GM18499 (cell line): ENCODE measurements around the gene JAKMIP2.
"Not testable (repeated sequence)": the region's sequence is repeated elsewhere in the genome, so short reads cannot be mapped to it uniquely, and the experiment has no call there.

Source experiments
- ATAC-seq: cut with Tn5 transposase; IDR thresholded peaks from one replicate; pipeline ENCODE4 v1.9.1; 2021; ENCODE audit warnings: moderate number of reproducible peaks; ENCODE audit not compliant: insufficient read depth, unreplicated experiment

Gene JAKMIP2

DNA sequence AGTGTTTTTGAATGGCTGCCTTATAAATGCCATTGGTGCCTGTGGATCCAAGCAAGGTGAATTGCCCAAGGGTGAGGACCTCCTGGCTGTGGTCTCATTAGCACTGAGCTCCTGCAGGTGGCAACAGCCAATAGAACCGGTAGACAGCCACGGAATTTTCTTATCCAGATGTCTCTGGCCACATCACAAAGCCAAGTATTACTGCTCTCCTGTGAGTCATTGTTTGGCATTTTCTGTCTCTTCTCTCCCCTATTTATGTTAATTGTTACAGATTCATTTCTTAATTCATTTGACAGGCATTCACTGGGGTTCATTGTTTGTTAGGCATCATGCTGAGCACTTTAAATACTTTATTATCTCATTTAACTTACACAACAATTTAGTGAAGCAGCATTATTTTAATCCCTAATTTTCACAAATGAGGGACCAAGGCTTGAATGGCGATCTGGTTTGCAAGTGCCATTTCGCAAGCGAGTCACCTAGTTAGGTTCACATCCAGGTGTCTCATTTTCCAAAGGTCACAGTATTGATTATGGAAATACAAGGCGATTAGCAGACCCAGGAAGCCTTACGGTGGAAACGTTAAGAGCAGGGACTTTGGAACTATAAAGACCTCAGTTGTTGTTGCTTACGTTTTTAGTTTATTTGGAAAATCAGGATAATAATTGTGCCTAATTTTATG, 214.5 kb downstream of the JAKMIP2 start:
- ATAC-seq, result no peak

DNA sequence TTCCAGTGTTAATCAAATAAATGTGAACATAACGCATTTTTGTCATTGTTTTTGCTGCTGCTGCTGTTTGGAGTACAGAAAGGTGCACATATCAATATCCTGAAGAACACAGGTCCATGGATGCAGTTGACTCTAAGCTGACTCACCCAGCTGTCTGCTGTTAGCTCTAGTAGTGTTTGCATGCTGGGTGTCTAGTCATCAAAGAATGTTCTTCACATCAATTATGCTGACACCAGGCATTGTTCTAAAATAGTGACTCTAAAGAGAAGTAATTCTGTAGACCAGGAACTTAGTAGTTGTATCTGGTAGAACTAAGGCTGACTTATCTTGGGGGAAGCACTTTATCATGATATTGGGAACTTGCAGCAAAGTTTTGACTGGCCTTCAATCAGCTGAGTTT, 217.0 kb downstream of the JAKMIP2 start:
- no peak for ATAC-seq

DNA sequence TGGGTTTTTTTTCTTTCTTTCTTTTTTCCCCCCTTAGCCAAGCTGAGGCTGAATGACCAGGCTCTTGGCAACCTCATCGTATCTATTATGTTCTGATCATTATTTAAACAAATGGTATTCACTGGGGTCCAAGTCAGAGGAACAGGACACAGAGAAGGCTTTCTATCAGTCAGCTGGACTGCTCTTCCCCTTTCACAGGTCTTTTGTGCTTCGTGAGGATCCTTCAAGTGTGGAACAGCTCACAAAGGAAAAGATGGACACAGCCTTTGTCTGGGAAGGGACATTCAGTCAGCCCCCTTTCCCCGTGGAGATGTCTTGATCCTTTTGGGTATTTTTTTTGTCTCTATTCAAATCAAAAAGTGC, 218.4 kb downstream of the JAKMIP2 start:
- no peak for ATAC-seq

DNA sequence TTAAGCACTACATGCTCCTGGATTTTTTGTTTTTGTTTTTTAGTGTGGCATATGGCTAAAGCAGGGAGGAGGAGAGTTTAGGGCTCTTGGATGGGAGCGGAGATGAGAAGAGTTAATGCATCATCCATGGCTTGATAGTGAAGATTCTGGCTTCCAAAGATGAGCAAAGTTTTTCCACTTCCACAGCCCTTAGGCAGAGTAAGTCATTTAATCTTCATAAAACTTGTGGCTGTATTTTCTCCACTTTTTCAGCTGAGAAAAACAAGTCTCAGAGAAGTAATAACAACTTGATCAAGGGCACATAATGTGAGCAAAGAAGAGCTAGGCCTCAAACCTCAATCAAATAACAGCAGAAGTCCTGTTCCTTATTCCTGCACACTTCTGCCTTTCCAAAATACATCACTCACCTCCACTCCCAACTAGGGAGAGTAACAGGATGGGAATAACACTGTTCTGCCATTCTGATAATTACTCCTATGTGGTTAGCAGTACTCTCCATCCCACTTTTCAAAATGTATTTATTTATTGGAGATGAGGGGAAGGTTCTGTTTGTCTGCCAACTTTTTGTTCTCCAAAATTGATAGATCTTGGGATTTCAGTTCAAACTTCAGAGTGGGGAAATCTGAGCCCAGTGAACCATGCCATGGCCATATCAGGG, 218.9 kb downstream of the JAKMIP2 start:
- ATAC-seq, result no peak

DNA sequence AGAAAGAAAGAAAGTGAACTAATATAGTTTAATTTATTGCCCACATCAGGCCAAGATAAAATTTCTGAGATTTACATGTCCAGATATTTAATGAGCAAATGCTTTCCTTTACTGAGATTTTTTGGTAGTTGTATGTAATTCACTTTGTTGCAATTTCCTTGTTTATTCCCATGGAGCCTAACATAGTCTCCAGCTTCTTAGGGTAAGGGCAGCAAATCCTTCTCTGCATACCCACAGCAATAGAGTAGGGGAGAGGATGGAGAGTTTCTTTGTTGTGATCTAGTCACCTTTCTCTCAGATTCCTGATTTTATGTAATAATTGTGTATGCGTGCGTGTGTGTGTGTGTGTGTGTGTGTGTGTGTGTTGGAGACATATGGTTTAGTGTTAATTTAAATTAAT, 221.1 kb downstream of the JAKMIP2 start:
- ATAC-seq, result no peak

DNA sequence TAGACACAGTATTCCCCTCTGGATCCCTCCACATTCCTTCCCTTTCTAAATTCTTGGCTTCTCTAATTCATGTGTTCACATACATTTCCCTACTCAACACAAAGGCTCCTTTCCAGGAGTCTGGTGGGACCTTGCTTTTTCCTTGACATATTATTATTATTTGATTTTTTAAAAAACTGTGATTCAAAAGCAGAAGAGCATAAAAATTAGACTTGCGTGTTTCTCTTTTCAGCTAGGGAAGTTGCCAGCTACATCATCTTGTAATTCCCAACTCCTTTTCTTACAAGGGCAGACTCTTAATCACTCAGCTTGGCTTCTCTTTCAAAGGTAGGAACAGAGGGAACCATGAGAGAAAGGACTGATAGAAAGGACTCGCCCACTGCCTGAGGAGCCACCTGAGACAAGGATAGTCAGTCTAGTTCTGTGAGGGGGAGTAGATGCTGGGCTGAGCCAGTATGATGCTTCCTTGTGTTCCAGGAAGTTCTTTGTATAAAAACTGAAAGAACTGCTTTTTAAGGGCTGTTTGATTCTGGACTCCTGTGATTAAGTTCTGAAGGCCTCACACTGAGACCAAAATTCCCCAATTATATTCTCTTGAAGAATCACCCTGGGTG, 221.7 kb downstream of the JAKMIP2 start:
- ATAC-seq, result no peak

DNA sequence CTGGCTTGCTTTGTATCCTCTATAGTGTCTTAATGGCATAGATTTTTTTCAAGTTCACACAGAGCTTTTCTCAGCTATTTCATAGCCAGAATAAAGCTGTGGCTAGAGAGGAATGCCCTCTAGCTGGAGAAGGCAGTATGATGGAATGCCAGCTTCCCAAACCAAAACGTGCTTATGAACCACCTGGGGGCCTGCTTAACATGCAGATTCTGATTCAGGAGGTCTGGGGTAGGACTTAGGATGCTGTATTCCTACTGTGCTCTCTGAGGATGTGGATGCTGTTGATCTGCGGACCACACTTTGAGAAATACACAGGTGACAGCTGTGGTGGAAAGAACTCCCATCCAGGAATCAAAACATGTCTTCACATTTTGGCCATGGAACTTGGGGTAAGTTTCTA, 222.8 kb downstream of the JAKMIP2 start:
- no peak for ATAC-seq

DNA sequence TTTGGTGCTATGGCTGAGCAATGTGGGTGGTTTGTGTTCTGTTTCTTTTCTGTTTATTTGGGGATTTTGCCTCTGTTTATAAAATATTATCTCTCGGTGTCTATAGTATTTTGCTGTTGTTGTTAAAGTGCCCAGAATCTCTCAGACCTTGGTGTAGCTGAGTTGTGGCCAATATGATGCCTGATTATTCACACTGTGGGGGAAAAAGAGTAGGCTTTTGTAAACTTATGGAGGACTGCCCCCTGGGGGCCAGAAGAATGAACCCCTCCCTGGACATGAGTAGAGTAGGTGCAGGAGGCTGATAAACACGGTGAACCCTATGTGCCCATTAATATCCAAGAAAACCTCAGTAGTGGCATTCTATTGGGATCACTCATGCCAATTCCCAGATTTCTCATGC, 223.7 kb downstream of the JAKMIP2 start:
- peak; percentile 55 for ATAC-seq

DNA sequence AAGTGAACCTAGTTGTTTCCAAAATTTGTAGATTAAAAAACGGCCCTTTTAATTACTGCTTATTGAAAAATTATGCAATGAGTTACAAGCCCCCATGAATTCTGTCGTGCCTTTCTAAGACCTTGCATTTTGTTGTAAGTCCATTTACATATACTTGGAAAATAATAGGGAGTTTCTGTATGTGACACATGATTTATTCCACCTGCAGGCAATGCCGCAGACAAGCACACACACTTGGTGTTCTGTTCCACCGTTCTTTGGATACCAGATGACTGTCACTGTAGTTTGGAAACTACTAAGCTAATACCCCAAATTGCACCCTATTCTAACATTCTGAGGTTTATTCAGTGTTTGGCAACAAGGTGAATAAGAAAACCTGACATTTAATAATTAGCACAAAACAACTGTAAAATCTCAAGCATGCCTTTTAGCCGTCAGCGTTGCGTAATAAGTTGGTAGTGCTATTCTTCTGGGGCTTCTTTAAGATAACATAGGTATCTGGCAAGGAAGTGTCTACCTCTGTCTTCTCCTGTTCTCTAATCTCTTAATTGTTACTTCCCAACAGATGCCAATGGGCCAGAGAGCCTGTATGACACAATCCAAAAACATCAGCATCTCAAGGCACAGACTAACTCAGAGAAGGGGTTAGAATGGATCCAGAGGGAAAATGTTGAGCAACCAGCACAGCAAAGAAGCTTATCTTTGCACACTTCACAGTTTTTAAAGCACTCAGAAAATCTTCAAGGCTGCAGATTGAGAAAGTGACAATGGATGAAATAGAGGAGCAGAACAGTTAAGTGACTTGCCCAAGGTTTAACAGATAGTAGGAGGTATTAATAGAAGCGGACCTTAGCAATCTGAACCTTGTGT, 224.4 kb downstream of the JAKMIP2 start:
- ATAC-seq, result no peak

DNA sequence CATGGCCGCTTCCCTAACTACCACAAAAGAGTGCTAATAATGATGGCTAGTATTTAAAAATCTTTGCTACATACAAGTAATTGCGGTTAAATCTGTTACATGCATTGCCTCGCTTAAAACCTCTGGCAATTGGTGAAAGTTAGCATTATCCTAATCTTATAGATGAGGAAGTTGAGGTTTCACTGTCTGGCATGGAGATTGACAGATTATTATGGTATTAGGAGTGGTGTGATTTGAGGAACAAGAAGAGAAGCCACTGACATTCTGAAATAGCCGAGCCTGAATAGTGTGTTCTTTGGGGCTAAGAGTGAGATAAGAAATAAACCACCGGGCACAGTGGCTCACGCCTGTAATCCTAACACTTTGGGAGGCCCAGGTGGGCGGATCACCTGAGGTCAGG, 227.4 kb downstream of the JAKMIP2 start:
- ATAC-seq, result no peak

DNA sequence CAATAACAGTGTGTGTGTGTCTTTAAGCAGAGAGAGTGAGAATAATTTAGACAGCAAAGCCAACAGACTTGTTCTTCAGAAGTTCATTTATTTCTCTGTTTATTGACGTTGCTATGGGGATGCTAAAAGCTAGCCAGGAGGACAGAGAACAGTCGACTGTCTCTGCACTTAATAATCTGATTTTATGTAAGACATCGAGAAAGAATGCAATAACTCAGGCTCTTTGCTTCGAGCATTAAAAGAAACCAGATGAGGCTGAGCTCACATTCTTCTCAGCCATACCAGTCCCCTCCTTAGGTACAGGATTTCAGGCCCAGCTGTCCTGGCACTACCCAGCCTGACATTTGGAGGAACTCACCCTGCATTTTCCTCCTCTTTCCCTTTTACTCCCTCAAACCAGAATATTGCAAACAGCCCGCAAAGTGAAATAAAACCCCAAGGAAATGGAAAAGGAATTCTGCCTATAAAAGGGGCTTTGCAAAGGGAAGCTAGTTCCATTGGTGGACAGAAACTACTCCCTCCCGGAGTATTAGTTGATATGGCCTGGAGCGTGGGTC, 228.2 kb downstream of the JAKMIP2 start:
- ATAC-seq, result no peak

DNA sequence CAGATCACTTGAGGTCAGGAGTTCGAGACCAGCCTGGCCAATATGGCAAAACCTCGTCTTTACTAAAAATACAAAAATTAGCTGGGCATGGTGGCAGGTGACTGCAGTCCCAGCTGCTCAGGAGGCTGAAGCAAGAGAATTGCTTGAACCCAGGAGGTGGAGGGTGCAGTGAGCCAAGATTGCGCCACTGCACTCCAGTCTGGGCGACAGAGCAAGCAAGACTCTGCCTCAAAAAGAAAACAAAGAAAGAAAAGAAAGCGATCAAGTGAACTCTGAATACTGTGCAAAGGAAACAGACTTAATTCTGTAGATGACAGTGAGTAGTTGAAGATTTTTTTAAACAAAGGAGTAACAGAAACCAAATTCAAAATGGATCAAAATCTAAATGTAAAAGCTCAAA, 228.7 kb downstream of the JAKMIP2 start:
- ATAC-seq, result not testable (repeated sequence)

DNA sequence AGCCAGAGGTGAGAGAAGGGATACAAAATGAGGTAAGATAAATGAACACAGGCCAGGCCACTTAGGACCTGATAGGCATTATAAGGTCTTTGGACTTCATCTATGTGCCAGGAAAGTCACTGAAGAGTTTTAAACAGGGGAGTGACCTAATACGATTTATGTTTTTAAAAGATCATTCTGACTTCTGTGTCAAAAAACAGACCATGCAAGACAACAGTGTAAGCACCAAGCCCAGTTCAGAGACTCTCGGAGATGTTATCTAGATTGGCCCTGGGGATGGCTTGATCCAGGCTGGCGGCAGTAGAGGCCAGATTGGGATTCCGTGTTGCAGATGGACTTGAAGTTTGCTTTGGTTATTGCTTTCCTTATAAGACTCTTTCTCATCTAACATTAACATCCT, 229.6 kb downstream of the JAKMIP2 start:
- no peak for ATAC-seq

DNA sequence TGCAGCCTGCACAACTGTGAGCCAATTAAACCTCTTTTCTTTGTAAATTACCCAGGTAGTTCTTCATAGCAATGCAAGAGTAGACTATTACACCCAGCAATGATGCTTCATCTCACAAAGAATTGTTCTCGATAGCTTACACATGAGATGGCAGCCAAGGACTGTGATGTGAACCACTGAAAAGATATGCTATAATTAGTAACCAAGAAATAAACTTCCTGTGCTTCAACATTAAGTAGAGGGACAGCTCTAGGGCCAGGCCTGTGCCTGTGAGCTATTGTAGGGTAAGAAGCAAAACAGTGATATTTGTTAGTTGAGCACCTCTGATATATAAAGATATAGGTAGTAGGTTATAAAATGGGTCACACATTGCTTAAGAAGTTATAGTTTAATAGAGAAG, 230.9 kb downstream of the JAKMIP2 start:
- no peak for ATAC-seq

DNA sequence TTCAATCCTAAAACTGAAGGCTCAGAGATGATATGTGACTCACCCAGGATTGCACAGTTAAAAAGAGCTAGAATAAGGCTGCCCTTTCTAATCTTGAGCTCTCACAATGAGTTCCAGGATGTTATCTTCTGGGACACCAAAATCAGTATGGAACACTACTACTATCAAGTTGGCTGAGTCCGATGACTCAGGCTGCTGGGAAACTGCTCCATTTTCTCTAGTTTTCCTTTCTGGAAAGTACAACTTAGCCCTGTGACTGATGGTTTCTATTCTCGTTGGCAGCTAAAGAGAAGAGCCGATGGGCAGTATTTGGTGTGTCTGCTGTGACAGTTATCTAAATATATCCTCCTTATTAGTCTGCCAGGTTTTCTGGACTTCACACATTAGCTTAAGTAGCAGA, 234.8 kb downstream of the JAKMIP2 start:
- ATAC-seq, result no peak

DNA sequence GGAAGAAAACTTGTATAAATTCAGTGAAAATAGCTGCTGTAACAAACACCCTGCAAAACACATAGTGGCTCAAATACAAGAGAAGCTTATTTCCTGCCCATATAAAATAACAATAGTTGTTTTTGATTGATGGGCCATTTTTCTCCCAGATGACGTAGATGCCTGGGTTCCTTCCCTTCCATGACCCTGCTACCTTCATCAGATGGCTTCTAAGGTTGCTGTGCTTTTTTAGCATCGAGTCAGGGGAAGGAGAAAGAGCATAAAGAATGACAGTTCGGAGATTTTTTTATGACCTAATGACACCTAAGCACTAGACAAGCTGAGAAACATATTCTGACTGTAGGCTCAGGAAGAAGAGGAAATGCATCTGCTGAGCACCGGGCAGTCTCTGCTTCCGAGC, 238.0 kb downstream of the JAKMIP2 start:
- no peak for ATAC-seq

DNA sequence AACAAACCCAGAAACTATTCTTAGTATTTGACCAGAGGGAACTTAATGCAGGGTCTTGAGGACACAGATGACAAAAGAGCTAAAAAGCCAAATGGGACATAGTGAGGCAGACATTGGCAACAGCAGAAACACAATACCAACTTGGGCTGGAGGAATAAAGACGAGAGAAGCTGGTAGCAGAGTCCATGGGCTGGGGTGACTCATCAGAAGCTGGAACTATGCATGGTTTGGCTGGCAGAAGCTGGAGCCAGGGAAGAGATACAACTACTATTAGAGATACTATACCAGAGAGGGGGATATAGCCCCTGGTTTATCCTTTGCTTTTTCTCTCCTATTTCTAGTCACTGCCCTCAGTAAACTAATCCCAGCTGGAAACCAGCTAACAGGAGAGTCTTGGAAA, 243.5 kb downstream of the JAKMIP2 start:
- no peak for ATAC-seq

DNA sequence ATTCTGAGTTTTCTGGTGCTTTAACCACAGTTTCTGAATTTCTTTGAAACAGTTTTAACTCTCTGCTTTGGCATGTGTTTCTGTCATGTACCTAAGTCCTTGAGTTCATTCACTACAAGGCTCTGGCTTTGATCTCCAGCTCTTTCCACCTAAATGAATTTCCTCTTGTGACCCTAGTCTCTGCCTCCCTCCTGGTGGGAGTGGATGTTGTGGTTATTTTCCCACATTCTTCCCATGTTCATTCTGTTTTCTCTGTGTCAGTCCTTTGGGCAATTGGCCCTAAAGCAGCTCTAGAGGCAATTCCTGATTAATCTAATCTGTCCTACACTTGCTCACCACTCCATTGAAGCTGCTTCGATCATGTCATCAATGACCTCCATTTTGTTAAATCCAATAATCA, 244.3 kb downstream of the JAKMIP2 start:
- ATAC-seq, result no peak
